Activated naive CD4-positive, alpha-beta T cell treated with anti-CD3 and anti-CD28 coated beads, Interleukin-2, amount 10 ng/mL, durations not matched to agents 7 days and 5 days (primary cell): ENCODE measurements around the gene PIAS3.

Experiments
- CTCF ChIA-PET: fragments of 350-600 bp; sonication (Branson Sonifier 250); formaldehyde crosslinking; loops from one replicate; lab custom pipeline; 2021; ENCODE audit warnings: antibody characterized with exemption; lab: Charles Lee
- DNase-seq: peaks from one replicate; pipeline ENCODE4 v3.0.0-alpha.2; 2020
- H3K27ac Mint-ChIP-seq: one replicate; pipeline ENCODE4 v1.8.0; 2021; ENCODE audit warnings: mild to moderate bottlenecking, moderate library complexity, mixed read lengths
- H3K27me3 Mint-ChIP-seq: one replicate; pipeline ENCODE4 v1.8.0; 2021; ENCODE audit warnings: mild to moderate bottlenecking, mixed read lengths
- H3K36me3 Mint-ChIP-seq: one replicate; pipeline ENCODE4 v1.8.0; 2021; ENCODE audit warnings: mixed read lengths
- H3K4me1 Mint-ChIP-seq: one replicate; pipeline ENCODE4 v1.8.0; 2021; ENCODE audit warnings: mixed read lengths
- H3K4me3 Mint-ChIP-seq: one replicate; pipeline ENCODE4 v1.8.0; 2021; ENCODE audit warnings: mild to moderate bottlenecking, moderate library complexity, mixed read lengths
- H3K9me3 Mint-ChIP-seq: one replicate; pipeline ENCODE4 v1.8.0; 2021; ENCODE audit warnings: mixed read lengths

The PIAS3 gene

DNA sequence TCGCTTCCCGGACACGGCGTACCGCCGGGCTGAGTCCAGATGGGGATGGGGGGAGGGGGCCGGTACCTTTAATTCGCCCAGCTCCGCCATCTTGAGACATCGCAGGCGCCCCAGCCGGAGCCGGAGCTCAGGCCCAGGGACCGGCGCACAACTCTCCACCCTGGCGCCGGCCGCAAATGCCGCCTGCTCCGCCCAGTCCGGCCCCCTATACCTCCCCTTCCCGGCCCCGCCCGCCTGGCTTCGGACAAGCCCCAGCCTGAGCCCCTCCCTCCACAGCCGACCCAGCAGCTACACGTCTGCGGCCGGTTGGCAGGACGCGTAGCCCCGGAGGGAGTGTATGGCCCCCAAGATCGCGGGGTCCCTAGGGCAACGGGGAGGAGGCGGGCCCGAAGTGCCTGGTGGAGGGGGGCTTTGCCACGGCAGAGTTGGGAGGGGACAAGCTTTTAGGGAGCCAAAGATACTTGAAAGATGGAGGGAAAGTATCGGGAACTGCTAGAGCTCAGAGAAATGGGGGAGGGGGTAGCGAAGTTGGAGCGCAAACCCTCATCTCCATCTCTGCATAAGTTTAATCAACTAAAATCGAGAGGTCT lies at the start of gene PIAS3:
PIAS3 (minus strand) TSS at position 181 of the 590 bp plus-strand sequence; CDS start at position 90, 91 bp downstream.
- Mint-ChIP-seq H3K27ac (peak within 1 kb of the TSS; percentile 82), H3K9me3 (no peaks in the 10 kb centered on the region), H3K36me3 (peaks cover 10% of the 10 kb centered on the region), H3K4me1 (peaks cover 21% of the 10 kb centered on the region), H3K4me3 (peak within 1 kb of the TSS; percentile 89), H3K27me3 (peaks cover 22% of the 10 kb centered on the region)
- CTCF ChIA-PET, result interaction anchor here (0.8 to 7.7 kb wide), 12 partner anchors 10 to 153 kb away, joined by 3 to 121 read pairs (median 6); partner anchors contain the start of genes ANKRD34A, ANKRD35, ITGA10 and NUDT17
- DNase-seq, result peak; percentile 91

DNA sequence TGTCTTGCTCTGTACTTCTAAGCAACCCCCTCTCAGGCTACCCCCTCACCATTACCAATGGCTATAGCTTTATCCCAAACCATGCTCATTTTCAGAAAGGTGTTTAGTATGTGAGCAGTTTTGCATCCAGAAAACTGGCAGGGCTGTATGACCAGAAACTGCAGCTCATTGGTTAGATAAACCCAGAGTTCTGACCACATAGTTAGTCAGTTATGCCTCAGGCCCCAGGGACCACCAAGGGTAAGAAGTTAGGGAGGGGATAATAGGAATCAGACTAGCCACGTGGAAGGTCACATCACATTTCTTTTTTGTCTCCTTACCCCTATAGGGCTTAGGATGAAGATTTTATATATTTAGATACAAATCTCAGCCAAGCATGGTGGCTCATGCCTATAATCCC lies 49.8 kb upstream of the PIAS3 start:
- Mint-ChIP-seq H3K4me1 (peaks cover 6% of the 10 kb centered on the region), H3K27me3 (no peaks in the 10 kb centered on the region), H3K36me3 (peaks cover 27% of the 10 kb centered on the region), H3K27ac (no peak overlapping the region), H3K9me3 (no peaks in the 10 kb centered on the region), H3K4me3 (no peak overlapping the region)
- CTCF ChIA-PET, result interaction anchor here (0.6 to 9.7 kb wide), 5 partner anchors 9 to 62 kb away, joined by 4 to 112 read pairs (median 4); partner anchors contain the start of gene NUDT17
- DNase-seq, result no peak

DNA sequence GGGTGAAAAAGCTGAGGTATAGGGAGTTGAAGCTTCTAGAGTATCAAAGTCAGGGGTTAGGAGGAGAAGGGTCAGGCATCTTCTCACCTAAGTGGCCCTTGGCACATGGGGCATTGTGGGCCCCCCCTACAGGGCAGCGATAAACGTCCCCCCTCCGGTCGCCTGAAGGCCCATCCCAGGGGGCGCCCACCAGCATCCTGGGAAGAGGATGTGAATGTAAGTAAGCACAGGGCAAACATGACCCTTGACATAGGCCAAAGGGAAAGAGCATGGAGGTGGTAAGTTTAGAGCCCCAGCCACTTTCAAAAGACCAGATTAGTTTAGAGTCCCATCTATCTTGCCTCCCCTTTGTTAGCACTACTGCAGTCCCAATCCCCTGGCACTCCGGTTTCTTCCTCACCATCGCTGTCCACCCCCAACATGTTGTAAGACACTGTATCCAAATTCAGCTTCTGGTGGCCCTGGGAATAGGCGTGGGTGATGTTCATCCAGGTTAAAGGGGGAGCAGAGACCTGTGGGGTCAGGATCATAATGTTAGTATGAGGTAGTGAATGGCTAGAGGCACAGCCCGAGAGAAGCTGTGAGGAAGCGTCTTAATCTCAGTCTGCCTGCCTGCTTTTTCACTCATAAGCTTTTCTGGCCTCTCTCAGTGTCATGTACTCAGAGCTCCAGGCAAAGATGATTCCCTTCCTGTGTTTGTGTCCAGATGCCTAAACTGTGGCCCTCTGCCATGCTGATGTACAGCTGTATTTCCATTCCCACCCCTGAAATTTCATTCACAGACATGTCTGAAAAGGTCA lies 48.3 kb upstream of the PIAS3 start:
- DNase-seq, result no peak
- Mint-ChIP-seq H3K27me3 (no peaks in the 10 kb centered on the region), H3K4me1 (peaks cover 6% of the 10 kb centered on the region), H3K9me3 (no peaks in the 10 kb centered on the region), H3K4me3 (no peak overlapping the region), H3K27ac (no peak overlapping the region), H3K36me3 (peaks cover 20% of the 10 kb centered on the region)
- CTCF ChIA-PET, result interaction anchor here (0.8 to 9.7 kb wide), 5 partner anchors 9 to 70 kb away, joined by 3 to 112 read pairs (median 4); partner anchors contain the start of gene NUDT17

DNA sequence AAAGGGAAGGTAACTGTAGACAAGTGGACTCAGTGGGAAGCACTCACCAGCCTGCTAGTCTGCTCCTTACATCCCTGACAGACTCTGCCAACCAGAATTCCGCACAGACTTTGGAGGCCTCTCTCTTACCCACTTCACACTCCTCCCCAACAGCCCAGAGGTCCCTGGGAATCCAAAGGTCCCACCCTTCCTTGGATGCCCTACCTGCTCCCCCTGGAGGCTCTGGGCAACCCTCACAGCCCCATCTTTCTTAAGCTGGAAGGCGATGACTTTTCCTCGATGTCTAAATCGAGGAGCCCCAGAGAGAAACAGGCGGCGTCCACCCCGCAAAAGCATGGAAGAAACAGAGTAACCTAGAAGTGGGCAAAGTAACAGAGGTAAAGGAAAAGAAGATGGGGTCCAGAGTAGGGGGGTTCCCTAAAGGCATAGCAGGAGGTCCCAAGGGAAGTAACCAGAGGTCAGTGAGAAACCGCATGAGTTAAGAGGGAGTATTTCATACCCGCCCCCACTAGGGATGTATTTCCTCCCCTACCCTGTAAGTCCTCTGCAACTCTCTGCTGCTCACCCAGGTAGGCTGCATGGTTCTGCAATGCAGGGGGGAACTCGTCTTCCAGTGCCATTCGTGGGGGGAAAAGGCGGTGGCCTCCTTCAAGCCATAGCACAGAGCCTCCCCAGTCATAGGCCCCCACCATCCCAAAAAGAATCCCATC lies 42.6 kb upstream of the PIAS3 start:
- no peaks in the 10 kb centered on the region for H3K9me3 Mint-ChIP-seq
- CTCF ChIA-PET, result interaction anchor here (2.1 kb wide), 1 partner anchor 10 kb away, joined by 6 read pairs; no protein-coding TSS in a partner anchor
- H3K4me1 Mint-ChIP-seq, result no peaks in the 10 kb centered on the region
- peaks cover 4% of the 10 kb centered on the region for H3K27me3 Mint-ChIP-seq
- H3K4me3 Mint-ChIP-seq, result no peak overlapping the region
- H3K36me3 Mint-ChIP-seq, result peaks cover 1% of the 10 kb centered on the region
- DNase-seq, result no peak
- H3K27ac Mint-ChIP-seq, result no peak overlapping the region

DNA sequence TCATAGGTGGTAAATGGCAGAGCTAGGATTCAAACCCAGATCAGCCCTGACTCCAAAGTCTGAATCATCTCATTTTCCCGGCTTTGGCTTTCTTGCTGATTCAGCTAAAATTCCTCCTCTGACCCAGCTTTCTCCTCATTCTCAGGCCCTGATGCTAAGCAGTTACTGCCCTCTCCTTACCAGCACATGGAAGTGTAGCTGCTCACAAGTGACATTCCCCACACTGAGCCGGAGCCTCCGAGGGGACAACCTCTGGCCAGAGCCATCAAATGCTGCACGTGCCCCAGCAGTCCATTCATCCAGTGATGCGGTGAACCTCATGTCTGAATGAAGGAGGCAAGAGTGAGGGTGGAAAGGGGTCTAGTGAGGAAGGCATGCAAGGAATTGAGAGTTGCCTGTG lies 39.9 kb upstream of the PIAS3 start:
- no peaks in the 10 kb centered on the region for H3K4me1 Mint-ChIP-seq

DNA sequence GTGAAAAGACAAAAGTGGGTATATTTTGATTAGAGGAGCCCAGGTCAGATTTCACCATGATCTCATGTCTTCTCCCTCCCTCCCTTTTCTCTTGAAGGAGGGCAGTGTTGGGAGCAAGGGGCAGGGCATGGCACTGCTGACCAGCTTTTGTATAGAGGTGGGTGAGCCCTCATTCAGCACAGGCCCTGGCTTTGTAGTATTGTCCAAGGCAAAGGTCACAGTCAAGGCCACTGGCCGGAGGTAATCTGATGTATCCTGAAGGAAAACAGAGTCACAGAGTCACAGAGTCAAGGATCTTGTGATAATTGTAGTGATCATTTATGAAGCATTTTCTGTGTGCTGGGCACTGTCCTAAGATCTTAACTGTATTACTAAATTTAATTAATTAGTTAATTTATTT lies 39.1 kb upstream of the PIAS3 start:
- no peak for DNase-seq
- Mint-ChIP-seq H3K36me3 (peaks cover 1% of the 10 kb centered on the region), H3K27me3 (peaks cover 4% of the 10 kb centered on the region), H3K27ac (no peak overlapping the region), H3K4me1 (no peaks in the 10 kb centered on the region), H3K4me3 (no peak overlapping the region), H3K9me3 (no peaks in the 10 kb centered on the region)
- CTCF ChIA-PET, result no interaction called here

More for the DNA sequence above, 39.9 kb upstream of the PIAS3 start:
- Mint-ChIP-seq H3K27me3 (peaks cover 4% of the 10 kb centered on the region), H3K4me3 (no peak overlapping the region), H3K36me3 (peaks cover 1% of the 10 kb centered on the region), H3K9me3 (no peaks in the 10 kb centered on the region), H3K27ac (no peak overlapping the region)
- DNase-seq, result no peak
- CTCF ChIA-PET, result interaction anchor here (1.0 to 1.3 kb wide), 2 partner anchors 19 to 52 kb away, joined by 3 to 4 read pairs; no protein-coding TSS in a partner anchor

DNA sequence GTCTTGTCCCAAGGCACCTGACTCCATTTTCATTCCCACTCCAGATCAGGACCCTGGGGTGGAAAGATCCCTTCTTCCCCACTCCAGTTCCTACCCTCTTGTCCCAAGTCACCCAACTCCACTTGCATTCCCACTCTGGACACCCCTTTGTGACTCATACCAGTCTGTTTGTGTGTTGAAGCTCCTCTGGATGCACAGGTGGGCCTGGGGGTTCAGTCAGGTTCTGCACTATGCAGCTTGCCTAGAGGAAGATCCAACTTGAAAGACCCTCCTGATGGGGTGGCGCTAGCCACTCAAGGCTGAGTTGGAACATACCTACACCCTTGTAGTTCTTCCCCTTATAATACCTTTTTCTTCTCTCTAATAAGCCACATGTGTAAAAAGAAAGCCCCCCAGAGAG lies 36.6 kb upstream of the PIAS3 start:
- H3K27me3 Mint-ChIP-seq, result peaks cover 6% of the 10 kb centered on the region
- no peaks in the 10 kb centered on the region for H3K4me1 Mint-ChIP-seq
- DNase-seq, result no peak
- CTCF ChIA-PET, result interaction anchor here (0.9 to 1.8 kb wide), 4 partner anchors 14 to 50 kb away, joined by 3 to 9 read pairs (median 6); partner anchors contain the start of genes ITGA10 and NUDT17
- no peak overlapping the region for H3K27ac Mint-ChIP-seq
- no peak overlapping the region for H3K4me3 Mint-ChIP-seq
- no peaks in the 10 kb centered on the region for H3K9me3 Mint-ChIP-seq
- peaks cover 1% of the 10 kb centered on the region for H3K36me3 Mint-ChIP-seq

DNA sequence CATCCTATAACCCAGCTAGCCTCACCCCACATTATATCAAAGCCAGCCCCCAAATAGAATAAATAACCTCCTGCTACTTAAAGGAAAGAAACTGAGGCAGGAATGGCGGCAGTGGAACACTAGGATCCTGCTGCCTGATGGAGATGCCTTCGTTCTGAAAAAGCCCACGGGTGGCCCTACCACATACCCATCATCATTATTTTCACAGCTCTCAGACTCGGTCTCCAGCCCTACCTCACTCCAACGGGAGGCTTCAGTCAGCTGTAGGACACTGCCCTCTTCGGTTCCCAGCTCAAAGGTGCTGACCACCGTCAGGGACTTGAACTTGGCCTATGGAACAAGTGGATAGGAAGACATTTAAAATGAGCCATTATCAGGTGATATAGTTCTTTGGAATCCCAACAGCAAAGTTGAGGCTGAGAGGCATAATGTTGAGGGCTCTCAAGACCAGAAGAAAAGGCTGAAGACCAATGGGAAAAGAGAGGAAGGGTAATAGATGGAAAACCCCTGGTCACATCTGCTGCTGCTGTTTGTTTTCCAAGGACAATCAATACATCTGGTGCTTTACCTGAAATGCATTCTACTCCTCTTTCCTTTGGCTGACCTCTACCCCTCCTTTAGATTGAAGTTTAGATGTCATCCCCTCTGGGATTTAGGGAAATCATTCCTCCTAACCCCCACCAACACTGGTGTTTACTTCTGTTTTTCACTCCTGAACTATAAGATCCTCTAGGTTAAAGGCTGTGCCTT lies 34.6 kb upstream of the PIAS3 start:
- Mint-ChIP-seq H3K36me3 (peaks cover 1% of the 10 kb centered on the region), H3K27ac (no peak overlapping the region), H3K4me1 (no peaks in the 10 kb centered on the region), H3K9me3 (no peaks in the 10 kb centered on the region), H3K27me3 (peaks cover 6% of the 10 kb centered on the region), H3K4me3 (no peak overlapping the region)
- DNase-seq, result no peak
- CTCF ChIA-PET, result interaction anchor here (0.7 to 3.5 kb wide), 9 partner anchors 12 to 121 kb away, joined by 3 to 34 read pairs (median 4); partner anchors contain the start of genes ITGA10, NUDT17 and PIAS3

DNA sequence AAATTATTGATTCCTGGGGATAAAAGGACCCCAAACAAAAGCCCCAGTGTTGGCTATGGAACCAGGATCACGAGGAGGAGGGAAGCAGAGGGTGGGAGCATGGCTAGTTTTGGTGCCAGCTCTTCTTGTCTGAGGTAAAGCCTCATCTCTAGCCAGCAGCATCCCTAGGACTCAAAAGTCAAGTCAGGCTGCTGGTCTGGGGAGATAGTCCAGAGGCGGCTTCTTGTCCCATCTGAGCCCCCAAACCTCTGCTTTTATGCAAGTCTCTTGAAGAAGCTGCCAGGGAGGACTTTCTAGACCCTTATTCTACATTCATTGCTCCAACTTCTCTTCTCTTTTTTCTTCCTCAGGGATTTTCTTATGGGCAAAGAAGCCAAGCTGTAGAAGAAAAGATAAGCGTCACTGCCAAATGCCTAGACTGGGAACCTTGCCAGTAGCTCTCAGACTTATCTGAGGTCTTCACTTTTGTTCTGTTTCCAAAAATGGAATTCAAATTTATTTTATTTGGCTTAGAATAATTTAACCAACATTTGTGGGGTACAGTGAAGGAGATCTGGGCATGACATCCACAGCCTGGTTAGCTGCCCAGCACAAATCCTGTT lies 33.7 kb upstream of the PIAS3 start:
- Mint-ChIP-seq H3K36me3 (no peaks in the 10 kb centered on the region), H3K4me3 (no peak overlapping the region), H3K27me3 (peaks cover 6% of the 10 kb centered on the region), H3K27ac (no peak overlapping the region), H3K4me1 (no peaks in the 10 kb centered on the region), H3K9me3 (no peaks in the 10 kb centered on the region)
- CTCF ChIA-PET, result interaction anchor here (0.6 to 3.5 kb wide), 21 partner anchors 9 to 141 kb away, joined by 3 to 34 read pairs (median 5); partner anchors contain the start of genes ITGA10, NUDT17 and PIAS3
- no peak for DNase-seq

DNA sequence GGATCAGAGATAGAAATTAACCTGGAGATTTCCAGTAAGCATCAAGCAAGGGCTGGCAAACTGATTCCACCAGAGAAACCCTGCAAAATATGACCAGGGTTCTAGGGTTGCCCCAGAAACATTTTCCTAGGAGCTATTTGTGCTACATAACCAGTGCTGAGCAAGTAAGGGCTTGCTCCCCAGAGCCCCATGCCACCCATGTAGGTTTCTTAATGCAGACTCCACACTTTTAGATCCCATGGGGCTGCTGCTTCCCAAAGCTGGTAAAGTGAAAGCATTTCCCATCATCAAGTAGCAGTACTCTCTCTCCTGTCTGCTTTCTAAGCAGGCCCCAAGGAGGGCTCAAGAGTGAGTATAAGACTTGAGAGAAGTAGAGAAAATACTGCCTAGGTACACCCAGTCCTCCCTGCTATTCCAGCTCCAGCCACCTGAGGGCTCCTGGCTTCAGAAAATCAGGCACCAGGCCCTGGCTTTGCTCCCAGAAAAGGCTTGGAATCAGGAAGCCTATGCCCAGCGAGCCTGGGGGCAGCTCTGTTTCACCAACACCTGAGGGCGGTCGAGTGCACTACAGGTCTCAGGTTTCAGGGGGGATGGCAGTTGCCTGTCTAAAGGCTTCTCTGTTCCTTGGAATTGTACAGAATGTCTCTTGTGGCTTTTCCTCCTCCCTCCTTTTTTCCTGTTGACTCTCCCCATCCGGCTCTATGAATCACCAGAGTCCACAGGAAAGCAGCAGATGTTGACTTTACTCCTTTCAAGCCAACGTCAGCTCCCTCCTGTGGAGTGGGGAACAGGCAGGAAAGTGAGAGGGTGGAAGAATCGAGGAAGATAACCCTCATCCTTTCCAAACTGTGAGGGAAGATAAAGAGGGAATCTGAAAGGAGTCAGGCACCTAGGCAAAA lies 33.0 kb upstream of the PIAS3 start:
- CTCF ChIA-PET, result interaction anchor here (0.7 to 3.5 kb wide), 23 partner anchors 9 to 141 kb away, joined by 3 to 34 read pairs (median 5); partner anchors contain the start of genes ITGA10, PEX11B and PIAS3
- peak; percentile 73 for DNase-seq
- Mint-ChIP-seq H3K27me3 (peaks cover 14% of the 10 kb centered on the region), H3K27ac (no peak overlapping the region), H3K4me3 (no peak overlapping the region), H3K36me3 (no peaks in the 10 kb centered on the region), H3K9me3 (no peaks in the 10 kb centered on the region), H3K4me1 (peaks cover 1% of the 10 kb centered on the region)

DNA sequence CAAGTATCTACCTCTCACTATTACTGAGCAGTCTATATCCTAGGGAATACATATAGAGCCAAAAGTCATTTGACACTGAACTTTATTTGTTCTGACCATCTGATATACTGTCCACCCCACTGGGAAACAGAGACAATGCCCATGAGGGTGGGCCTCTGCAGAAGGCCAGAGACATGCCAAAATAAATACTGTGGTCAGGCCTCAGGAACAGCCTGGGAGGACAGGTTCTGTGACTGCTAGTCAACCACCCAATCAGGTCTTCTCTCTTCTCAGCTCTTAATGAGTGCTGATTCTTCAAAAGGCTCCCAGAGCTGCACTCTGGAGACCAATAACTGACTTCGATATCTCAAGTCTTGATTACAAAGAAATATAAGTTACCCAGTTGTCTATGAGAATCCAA lies 32.3 kb upstream of the PIAS3 start:
- H3K9me3 Mint-ChIP-seq, result no peaks in the 10 kb centered on the region
- H3K27me3 Mint-ChIP-seq, result peaks cover 15% of the 10 kb centered on the region
- no peaks in the 10 kb centered on the region for H3K36me3 Mint-ChIP-seq
- no peak for DNase-seq
- CTCF ChIA-PET, result interaction anchor here (0.7 to 3.5 kb wide), 18 partner anchors 8 to 142 kb away, joined by 3 to 34 read pairs (median 6); partner anchors contain the start of genes ITGA10, PEX11B and PIAS3
- no peak overlapping the region for H3K27ac Mint-ChIP-seq
- no peak overlapping the region for H3K4me3 Mint-ChIP-seq
- peaks cover 6% of the 10 kb centered on the region for H3K4me1 Mint-ChIP-seq

DNA sequence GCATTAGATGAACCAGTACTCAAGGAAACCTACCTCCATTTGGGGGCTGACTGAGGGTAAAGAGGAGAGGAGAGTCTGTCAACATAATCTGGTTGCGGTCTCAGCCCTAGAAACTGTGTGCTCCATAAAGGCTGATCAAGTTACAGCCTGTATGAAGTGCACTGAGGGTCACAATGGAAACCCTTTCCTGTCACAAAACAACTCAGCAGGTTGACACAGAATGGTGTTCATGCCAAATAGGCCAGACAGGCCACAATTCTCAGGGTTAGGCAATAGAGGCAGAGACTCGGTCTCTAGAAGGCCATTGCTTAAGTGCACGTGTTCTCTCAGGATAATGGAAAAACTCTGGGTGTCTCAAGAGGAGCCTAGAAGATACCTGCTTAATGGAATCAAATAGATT lies 30.8 kb upstream of the PIAS3 start:
- Mint-ChIP-seq H3K27ac (no peak overlapping the region), H3K27me3 (peaks cover 29% of the 10 kb centered on the region), H3K9me3 (no peaks in the 10 kb centered on the region), H3K4me1 (peaks cover 14% of the 10 kb centered on the region), H3K4me3 (no peak overlapping the region), H3K36me3 (no peaks in the 10 kb centered on the region)
- no peak for DNase-seq
- CTCF ChIA-PET, result interaction anchor here (0.9 kb wide), 1 partner anchor 44 kb away, joined by 4 read pairs; the partner anchor contains the start of gene NUDT17
